GM13976 (cell line): ENCODE data around the gene TPSB2.
"Not testable (repeated sequence)": the region's sequence is repeated elsewhere in the genome, so short reads cannot be mapped to it uniquely, and the experiment has no call there.

Experiments used
- DNase-seq: peaks from one replicate; pipeline ENCODE4 v3.0.0; 2012; ENCODE audit warnings: low spot score
- in situ Hi-C: fragments of 300-500 bp; cut with MboI; formaldehyde crosslinking; loops from one replicate; pipeline ENCODE4 v1.12.0; 2022; ENCODE audit warnings: low sequenced_read_pairs, mixed read lengths, inconsistent platforms; ENCODE audit not compliant: unreplicated experiment
- TF ChIP-seq, protein P1 (sequence below): IDR thresholded peaks from 2 replicates; pipeline ENCODE4 v1.5.1; 2012; ENCODE audit warnings: borderline replicate concordance, mild to moderate bottlenecking; ENCODE audit not compliant: insufficient read depth; ENCODE audit errors: extremely low read depth, missing control alignments, control extremely low read depth

Gene TPSB2

DNA sequence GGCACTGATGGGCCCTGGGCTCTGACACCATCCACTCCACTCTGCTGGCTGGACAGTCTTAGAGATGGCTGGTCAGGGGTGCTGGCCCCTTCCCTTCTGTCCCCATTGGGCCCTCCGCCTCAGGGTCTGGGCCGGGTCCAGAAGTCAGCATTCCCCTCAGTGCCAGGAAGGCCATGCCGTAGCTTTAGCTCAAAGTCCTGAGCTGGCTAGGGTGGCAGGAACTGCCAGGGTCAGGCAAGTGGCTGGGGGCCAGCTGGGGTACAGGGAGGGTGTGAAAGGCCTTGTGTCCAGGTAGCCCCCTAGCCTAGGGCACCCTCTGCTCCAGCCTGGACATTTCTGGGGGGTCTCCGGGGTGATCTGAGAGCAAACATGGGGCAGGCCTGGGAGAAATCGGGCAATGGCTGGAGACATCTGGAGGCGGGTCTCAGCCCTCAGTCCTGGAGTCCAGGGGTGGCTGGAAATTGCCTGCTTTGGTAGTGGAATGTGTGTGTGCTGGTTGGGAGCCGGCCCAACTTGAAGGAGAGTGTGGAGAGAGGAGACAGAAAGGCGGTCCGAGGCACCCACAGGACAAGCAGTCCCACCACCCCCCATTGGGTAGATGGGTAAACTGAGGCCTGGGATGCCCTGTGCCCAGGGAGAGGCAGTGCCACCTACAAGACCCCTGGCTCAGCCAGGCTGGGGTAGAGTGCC, 37.5 kb downstream of the TPSB2 start:
- TF ChIP-seq, protein P1, sequence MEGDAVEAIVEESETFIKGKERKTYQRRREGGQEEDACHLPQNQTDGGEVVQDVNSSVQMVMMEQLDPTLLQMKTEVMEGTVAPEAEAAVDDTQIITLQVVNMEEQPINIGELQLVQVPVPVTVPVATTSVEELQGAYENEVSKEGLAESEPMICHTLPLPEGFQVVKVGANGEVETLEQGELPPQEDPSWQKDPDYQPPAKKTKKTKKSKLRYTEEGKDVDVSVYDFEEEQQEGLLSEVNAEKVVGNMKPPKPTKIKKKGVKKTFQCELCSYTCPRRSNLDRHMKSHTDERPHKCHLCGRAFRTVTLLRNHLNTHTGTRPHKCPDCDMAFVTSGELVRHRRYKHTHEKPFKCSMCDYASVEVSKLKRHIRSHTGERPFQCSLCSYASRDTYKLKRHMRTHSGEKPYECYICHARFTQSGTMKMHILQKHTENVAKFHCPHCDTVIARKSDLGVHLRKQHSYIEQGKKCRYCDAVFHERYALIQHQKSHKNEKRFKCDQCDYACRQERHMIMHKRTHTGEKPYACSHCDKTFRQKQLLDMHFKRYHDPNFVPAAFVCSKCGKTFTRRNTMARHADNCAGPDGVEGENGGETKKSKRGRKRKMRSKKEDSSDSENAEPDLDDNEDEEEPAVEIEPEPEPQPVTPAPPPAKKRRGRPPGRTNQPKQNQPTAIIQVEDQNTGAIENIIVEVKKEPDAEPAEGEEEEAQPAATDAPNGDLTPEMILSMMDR = no peak
- in situ Hi-C loops = no loop called here
- no peak for DNase-seq

DNA sequence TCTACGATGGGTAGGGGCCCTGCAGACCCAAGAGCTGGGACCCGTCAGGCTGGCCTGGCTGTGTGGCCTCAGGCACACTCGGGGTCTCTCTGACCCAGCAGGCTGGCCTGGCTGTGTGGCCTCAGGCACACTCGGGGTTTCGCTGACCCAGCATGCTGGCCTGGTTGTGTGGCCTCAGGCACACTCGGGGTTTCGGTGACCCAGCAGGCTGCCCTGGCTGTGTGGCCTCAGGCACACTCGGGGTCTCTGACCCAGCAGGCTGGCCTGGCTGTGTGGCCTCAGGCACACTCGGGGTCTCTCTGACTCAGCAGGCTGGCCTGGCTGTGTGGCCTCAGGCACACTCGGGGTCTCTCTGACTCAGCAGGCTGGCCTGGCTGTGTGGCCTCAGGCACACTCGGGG, 39.2 kb downstream of the TPSB2 start:
- in situ Hi-C loops, DNase-seq: not testable (repeated sequence)

DNA sequence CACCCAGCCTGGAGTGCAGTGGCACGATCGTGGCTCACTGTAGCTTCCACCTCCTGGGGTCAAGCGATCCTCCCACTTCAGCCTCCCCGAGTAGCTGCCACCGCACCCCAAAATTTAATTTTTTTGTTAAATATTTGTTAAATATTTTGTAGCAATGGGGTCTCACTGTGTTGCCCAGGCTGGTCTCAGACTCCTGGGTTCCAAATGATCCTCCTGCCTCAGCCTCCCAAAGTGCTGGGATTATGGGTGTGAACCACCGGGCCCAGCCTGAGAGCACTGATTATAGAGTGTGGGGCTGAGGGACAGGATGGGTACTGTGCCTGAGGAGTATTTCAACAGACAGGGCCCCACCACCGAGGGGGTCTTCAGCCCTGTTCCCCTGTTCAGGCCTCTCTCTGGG, 40.5 kb downstream of the TPSB2 start:
- in situ Hi-C loops = no loop called here
- TF ChIP-seq, protein P1 = no peak
- DNase-seq = no peak

DNA sequence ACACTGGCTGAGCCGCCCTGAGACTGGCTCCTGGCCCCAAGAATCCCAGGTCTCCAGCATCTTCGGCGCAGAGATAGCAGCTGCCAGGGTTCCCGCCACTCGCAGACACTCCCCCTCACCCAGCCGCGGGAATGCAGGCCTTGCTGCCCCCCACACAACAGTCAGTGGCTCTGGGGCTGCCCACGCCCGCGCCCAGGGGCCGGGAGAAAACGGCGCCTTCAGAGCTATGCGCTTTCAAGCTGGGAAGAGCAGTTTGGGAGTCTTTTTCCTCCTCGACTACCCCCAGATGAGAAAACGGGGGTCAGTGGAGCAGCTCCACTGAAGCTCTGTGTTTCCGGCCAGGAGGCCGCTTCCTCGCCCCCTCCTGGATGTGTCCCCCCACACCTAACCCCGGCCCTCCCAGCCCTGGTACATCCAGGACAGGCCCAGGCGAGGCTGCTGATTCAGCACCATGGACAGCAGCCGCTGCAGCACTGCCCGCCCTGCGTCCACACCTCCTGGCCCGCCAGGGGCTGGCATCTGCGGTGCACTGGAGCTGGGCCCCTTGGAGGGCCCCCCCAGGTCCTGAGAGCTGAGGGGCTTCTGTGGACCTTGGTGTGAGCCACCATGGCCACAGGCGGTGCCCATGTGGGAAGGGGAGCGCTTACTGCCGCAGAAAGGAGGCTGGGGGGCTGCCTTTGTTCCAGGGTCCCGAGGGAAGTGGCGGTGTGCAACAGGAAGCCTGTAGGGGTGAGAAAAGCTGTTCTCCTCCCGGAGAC, 41.4 kb downstream of the TPSB2 start:
- DNase-seq = peak; percentile 74
- TF ChIP-seq, protein P1 = no peak
- in situ Hi-C loops = no loop called here

DNA sequence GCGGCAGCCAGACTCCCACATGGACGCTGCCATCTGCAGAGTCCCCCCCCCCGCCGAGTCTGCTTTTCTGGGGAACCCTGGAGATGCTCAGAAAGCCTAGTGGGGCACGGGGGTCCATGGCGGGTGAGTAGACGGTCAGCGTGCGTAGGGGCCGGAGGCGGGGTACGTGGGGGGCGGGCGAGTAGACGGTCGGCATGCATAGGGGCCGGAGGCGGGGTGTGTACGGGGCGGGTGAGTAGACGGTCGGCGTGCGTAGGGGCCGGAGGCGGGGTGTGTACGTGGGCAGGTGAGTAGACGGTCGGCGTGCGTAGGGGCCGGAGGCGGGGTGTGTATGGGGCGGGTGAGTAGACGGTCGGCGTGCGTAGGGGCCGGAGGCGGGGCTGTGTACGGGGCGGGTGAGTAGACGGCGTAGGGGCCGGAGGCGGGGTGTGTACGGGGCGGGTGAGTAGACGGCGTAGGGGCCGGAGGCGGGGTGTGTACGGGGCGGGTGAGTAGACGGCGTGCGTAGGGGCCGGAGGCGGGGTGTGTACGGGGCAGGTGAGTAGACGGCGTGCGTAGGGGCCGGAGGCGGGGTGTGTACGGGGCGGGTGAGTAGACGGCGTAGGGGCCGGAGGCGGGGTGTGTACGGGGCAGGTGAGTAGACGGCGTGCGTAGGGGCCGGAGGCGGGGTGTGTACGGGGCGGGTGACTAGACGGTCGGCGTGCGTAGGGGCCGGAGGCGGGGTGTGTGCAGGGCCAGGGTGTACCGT, 44.4 kb downstream of the TPSB2 start:
- DNase-seq, in situ Hi-C loops: not testable (repeated sequence)

DNA sequence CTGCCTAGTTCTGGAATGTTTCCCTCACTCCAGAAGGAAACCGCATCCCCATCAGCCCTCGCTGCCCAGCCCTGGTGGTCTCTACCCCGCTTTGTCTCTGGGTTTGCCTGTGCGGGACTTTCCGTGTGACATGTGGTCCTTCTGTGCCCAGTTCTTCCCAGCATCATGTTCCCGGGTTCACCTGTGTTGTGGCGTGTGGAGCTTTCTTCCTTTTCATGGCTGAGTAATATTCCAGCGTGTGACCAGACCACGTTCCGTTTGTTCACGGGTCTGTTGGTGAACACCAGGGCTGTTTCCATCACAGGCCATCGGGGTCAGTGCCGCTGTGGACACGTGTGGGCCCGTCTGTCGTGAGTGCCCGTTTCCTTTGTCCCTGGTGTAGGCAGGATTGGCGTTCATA, 45.0 kb downstream of the TPSB2 start:
- in situ Hi-C loops = no loop called here
- TF ChIP-seq, protein P1 = no peak

DNA sequence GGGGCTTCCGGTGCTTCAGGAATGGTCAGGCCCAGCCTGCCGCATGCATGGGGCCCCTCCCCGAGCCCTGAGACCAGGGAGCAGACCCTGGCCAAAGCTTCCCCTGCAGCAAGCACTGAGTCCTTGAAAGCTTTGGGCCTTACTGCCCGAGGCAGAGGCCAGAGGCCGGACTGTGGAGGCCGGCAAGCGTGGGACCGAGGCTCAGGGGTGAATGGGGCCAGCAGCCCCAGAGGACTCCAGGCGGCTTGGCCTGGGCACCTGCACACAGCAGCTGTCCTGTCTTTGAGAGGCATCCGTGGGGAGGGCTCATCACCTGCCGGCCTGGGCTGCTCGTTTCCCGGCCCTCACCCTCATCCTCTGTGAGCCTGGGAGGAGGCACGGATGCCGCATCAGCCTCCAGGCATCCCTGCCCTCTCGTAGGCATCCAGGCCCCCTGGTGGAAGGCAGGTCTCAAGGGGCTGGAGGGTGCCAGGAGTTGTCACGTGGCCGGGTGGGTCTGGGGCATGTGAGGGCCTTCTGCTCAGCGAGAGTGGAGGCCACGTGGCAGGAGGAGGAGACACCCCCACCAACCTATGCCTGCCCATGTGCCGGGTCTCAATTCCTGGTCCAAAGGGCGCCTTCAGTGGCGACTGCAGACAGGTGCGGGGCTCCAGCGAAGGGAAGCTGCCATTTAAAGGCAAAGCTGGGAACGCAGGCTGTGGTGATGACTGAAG, 45.7 kb downstream of the TPSB2 start:
- in situ Hi-C loops = no loop called here
- TF ChIP-seq, protein P1 = no peak
- no peak for DNase-seq

More for the DNA sequence above, 45.0 kb downstream of the TPSB2 start:
- no peak for DNase-seq
